Daoy (cell line): ENCODE data around the gene PTPRN2. TPM values are rescaled to one million over a fixed set of nuclear protein-coding genes. Genes with fewer than 3 reads are reported as not detected.
"Not testable (repeated sequence)": the region's sequence is repeated elsewhere in the genome, so short reads cannot be mapped to it uniquely, and the experiment has no call there.

Experiments
- DNase-seq: peaks from one replicate; pipeline ENCODE4 v3.0.0-alpha.2; 2015; ENCODE audit warnings: low read depth
- total RNA-seq: library from RNA; depleted of rRNA; stranded (reverse); fragments of >200 nt; shearing (Covaris generic); gene quantifications from 2 replicates; pipeline ENCODE4 v1.2.3, GENCODE V29; 2014

PTPRN2 gene
- total RNA-seq, 1 experiment from 2014 or later = 8.3 TPM

DNA sequence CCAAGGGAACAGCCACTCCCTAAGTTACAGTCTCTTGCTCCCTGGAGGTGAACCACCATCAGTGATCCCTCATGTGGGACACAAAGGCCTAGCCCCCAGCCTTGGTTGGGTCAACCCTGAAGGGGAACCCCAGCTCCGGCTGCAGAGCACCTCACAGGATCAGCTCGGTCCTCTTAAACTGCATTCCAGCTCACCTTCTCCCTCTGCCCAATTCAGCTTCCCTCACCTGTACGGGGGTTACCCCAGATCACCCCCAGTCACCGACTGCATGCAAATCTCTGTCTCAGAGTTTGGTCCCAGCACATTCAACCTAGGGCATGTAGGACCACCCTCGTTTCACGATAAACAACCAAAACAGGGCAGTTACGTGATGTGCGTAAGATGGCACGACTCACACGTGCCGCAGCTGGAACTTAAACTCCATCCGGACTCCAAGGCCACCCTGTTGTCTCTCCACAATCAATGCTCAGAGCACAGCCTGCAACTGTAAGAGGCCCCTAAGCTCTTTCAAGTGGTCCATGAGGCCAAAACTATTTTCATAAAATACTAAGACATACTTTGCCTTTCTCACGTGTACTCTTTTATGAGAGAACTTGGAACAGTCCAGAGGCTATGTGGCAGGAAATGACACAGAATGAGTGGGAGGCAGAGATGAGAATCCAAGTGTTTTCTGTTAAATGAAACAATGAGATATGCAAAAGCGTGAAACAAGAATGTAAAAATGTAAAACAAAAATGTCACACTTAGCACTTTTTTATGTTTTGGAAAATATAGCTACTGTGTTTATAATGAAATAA, 285.2 kb downstream of the PTPRN2 start:
- DNase-seq = peak; percentile 41

DNA sequence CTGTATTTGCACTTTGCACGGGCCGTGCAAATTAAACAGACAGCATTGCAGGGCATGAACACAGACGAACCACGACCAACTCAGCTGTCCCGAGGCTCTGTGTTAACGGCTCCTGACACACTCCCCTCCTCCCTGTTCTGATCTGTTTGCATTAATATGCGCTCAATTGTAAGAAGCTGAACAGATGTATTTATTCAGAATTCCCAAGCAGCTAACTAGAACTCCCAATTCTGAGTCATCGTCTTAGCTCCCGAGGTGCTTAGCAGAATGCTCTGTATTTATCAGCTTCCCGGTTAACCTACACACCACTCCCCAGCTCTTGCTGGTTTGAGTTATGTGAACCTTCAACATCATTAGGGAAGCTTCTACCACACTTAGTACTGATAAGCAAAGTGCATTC, 286.4 kb downstream of the PTPRN2 start:
- DNase-seq = peak; percentile 28

DNA sequence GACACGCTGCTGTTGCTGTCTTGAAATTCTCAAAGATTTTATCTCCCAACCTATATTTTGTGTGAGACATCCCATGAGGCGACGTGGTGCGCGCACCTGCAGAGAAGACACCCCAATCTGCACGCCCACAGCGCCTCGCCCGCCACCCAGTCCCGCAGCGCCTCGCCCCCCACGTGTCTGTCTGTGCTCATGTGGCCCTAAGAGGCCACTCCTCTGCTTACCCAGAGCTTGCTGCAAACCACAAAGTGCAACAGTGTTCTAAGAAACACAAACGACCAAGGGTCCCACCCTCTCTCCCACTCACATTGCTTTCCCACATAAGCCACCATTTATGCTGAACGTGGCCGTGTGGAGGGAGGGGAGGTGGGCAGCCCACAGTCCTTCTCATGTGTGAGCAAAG, 287.2 kb downstream of the PTPRN2 start:
- no peak for DNase-seq

DNA sequence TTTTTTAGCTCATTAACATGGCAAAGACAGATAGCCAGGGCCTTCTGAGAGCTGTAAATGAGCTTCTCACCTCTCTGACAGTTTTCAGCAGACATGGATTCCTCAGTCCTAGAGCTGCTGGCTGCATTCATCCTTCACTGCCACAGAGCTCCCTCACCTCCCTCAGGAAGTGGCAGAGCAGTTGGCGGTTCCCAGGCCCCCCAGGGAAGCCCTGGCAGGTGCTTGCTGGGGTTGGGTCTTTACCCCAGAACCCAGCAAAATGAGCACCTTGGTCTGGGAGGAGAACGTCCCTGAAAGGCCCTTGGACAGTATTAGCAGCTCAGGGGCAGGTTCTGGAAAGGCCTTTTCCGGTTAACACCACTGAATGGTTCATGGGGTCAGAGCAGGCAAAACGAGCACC, 288.0 kb downstream of the PTPRN2 start:
- no peak for DNase-seq

DNA sequence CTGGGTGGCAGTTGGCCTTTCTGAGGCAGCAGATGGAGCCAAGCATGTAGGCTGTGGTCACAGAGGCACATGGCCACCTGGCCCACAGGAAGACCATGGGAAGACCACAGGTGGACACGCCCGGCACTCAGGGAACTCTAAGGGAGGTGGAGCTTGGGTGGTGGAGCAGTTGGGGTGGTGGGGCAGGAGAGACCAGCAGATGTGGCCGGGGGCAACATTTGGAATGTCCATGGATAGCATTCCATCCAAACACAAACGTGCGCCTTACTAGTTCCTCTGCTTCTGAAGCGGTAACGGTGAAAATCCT, 290.9 kb downstream of the PTPRN2 start:
- no peak for DNase-seq

DNA sequence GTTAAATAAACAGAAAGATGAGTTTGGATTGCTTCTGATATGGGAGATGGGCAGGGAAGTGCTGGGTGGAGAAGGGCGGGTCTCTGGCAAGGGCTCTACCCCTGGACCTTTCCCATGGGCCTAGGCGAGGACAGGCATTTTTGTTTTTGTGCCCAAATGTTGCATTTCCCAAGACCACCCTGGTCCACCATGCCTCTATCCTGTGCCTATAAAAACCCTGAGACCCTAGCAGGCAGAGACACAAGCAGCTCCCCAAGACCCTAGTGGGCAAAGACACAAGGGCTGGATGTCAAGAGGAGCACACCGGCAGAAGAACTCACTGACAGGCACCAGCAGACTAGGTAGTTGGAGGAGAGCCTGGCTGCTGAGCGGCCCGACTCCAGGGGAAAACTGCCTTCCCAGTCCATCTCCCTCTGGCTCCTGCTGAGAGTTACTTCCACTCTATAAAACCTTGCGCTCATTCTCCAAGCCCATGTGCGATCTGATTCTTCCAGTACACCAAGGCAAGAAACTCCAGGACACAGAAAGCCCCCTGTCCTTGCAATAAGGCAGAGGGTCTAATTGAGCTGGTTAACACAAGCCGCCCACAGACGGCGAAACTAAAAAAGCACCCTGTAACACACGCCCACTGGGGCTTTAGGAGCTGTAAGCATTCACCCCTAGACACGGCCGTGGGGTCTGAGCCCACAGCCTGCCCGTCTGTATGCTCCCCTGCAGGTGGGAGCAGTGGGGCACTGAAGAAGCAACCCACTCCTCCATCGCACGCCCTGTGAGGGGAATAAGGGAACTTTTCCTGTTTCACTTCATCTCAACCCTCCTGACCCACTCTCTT, 291.4 kb downstream of the PTPRN2 start:
- DNase-seq = no peak

DNA sequence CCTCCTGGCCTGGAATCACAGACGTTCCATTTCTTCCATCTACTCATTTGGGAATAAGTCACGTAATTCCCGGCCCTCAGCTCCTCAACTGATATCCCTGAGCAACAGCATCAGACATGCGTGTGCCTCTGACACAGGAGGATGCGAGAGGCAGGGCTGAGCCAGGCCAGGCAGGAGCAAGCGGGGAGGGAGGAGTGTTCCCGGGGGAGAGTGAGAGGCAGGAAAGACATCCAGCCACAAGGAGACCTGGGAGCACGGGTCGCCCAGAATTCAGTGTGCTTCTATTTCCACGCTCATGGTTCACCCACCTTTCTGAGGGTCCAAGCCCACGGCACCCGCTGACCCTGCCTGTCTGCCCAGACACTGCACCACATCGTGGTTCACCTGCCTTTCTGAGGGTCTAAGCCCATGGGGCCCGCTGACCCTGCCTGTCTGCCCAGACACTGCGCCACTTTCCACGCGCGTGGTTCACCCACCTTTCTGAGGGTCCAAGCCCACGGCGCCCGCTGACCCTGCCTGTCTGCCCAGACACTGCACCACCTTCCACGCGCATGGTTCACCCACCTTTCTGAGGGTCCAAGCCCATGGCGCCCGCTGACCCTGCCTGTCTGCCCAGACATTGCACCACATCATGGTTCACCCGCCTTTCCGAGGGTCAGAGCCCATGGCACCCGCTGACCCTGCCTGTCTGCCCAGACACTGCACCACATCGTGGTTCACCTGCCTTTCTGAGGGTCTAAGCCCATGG, 293.0 kb downstream of the PTPRN2 start:
- not testable (repeated sequence) for DNase-seq

DNA sequence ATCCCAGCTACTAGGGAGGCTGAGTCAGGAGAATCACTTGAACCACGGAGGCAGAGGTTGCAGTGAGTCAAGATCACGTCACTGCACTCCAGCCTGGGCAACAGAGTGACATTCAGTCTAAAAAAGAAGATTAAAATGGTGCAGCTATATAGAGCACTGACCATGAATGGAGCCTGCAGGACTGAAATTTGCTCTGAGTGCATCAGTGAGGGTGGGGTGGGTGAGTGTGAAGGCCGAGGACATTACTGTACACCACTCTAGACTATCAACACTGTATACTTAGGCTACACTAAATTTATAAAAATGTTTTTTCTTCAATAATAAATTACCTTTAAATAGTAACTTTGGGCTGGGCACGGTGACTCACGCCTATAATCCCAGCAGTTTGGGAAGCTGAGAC, 294.7 kb downstream of the PTPRN2 start:
- no peak for DNase-seq

DNA sequence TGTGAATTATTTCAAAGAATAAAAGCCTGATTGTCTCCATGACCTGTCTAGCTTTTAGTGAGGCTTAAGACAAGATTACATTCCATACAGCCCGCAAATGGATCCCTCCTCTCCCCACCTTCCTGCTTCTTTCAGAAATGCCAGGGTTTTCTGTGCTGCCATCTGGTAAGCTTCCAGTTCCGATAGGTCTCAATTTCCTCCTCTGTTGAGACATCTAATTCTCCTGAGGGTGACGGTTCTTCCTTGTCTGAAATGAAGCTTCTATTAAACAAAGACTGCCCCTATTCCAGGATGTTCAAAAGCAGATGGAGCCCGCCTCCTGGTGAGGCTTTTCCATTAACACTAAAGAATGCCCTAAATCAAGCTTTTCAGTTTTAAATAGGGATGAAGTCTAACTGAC, 295.6 kb downstream of the PTPRN2 start:
- DNase-seq = no peak

DNA sequence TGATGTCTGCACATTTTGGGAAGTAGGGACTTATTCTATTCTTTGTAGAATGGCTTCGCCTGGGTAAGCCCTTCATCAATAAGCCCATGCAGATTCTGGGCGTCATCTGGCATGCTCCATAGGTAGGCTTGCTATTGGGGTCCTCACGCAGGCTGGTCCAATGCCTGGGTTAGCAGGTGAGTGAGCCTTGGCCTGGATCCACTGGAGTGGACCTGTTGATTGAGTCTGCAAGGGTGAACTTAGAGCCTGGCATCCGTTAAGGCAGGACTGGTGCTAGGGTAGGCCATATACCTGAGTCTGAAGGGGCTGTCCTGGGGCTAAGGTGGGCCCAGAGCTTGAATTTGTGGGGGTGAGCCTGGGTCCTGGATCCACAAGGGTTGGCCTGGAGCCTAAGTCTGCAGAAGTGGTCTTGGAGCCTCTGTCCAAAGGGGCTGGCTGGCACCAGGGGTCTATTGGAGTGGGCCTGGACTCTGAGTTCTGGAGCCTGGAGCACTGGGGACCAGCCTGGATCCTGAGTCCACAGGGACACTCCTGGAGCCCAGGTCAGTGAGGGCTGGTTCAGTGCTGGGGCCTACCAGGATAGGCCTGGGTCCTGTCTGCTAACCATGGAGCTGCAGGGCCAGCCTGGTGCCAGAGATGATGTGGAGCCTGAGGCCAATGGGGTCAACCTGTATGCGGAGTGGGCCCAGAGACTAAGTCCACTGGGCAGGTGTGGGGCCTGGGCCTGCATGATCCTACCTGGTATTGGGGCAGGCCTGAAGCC, 297.7 kb downstream of the PTPRN2 start:
- DNase-seq = no peak

DNA sequence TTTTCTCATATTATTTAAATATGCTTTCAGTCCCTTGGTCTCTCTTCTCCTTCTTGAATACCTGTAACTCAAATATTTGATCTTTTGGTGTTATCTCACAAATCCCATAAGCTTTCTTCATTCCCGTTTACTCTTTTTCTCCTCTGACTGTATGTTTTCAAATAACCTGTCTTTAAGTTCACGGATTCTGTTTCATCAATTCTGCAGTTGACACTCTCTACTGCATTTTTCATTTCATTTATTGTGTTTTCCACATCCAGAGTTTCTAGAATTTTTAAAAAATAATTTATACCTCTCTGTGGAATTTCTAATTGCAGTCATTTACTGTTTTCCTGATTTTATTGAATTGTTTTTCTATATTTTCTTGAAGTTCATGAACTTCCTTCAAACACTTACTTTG, 298.4 kb downstream of the PTPRN2 start:
- DNase-seq = no peak

DNA sequence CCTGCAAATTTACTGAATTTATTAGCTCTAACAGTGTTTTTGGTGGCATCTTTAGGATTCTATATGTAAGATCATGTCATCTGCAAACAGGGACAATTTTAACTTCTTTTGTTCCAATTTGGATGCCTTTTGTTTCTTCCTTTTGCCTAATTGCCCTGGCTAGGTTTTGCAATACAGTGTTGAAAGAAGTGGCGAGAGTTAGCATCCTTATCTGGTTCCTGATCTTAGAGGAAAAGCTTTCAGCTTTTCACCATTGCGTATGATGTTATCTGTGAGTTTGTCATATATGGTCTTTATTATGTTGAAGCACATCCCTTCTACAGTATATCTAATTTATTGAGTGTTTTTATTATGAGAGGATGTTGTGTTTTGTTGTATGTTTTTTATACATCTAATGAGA, 301.4 kb downstream of the PTPRN2 start:
- DNase-seq = no peak

DNA sequence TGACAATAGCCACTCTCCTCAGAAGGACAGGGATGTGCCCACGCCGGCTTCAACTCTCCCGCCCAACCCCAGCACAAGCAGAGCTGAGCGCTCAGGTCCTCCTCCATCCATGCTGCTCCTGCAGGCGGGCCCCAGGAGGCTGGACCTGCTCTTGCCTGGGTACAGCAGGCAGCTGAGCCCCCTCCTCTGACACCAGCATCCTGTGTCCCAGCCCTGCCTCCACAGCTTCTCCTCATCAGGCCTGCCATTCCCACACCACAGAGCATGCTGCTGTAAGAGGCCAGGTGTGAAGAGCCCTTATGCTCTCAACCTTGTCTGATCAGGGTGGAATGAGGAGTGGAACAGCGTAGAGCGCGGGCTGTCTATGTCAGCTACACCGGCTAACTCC, 302.2 kb downstream of the PTPRN2 start:
- no peak for DNase-seq

DNA sequence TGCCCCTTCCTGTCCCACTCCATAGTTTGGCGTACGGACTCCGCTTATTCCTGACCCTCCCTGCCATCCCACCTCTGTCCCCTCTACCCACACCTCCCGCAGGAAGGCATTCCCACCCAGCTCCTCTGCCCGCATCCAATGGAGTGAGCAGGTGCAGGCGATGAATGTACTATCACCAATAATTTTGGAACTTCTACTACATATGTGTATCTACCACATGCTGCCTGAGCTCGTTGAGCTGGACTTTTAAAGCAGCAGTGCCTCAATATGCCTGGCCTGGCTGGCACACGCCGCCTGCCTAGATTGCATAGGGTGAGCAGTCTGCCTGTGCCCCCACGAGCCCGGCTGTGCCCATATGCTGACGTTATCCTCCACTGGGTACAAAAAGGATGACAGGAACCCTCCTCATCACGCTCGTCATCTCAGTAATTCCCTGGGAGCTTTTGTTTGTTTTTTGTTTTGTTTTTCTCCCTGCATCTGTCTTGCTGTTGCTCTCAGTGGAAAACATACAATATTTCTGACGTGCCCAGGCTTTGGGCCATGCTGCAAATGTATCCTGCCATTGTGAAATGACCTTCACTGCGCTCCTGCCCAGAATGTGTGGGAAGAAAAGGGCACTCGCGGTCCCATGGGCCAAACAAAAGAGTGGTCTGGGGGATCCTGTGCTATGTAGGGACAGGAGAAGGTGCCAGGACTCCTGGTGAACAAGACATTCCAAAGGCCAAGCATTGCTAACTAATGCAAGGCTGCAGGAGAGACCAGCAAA, 302.8 kb downstream of the PTPRN2 start:
- no peak for DNase-seq

DNA sequence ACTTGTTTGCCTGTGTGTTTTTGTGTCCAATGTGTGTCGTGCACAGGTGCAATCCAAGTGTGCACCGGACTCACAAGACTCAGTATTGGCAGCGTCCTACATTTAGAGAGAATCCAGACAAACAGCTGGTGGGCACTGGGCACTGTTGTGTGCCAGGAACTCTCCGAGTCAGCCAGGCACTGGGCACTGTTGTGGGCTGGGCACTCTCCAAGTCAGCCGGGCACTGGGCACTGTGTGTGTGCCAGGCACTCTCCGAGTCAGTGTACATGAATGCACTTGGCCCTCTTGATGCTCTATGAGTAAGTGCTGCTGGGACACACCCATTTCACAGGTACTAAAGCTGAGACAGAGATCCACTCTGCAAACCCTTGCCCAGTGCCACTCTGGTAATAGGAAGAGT, 303.5 kb downstream of the PTPRN2 start:
- no peak for DNase-seq

DNA sequence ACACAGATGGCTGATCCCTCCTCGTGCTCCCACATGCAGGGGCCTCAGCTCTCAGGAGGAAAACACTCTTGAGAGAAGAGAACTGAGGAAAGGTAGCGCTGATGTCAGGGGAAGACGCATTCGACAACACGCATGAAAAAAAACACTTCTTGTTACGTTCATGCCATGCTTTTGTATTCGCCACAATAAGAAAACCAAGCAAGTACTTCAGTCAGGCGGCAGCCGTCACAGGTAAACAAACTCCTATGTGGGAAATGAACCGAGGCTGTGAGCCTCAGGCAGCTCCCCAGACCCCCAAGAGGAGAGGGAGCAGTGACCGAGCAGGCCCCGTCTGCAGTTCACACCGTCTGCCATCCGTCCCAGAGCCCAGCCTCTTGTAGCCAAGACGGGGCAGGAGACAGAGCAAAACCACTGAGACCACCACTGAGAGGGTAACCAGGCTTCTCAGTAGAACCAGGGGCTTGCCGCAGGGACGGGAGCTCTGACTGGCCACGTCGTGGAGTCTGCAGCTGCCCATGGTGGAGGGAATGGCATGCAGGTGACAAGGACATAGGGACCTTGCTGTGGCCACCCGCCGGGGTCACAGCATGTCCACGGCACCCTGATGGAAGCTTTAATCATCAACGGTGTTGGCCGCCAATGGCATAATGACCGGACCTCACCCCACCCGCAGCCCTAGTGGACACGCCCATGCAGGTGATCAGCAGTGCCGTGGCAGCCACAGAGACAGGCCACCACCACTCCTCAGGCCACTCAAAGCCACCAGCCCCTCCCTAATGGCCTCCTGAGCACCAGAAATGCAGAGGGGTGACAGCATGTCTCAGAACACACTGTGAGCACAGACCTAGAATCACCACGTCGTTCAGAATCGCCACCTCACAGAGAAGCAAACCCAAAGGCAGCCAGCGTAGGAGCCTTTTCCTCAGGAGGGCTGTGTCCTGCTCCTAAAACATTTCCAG, 304.3 kb downstream of the PTPRN2 start:
- no peak for DNase-seq

DNA sequence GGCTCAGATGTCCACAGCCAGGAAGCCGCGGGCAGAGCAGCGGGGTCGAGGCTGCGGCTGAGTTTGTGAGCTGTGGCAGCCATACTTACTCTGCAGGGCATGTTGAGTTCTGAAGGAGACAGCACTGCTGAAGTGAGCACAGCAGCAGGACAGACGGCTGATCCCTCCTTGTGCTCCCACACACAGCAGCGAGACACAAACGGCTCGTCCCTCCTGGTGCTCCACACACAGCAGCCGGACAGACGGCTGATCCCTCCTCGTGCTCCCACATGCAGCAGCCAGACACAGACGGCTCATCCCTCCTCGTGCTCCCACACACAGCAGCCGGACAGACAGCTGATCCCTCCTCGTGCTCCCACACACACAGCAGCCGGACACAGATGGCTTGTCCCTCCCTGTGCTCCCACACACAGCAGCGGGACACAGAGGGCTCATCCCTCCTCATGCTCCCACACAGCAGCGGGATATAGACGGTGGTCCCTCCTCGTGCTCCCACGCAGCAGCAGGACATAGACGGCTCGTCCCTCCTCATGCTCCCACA, 305.1 kb downstream of the PTPRN2 start:
- no peak for DNase-seq

DNA sequence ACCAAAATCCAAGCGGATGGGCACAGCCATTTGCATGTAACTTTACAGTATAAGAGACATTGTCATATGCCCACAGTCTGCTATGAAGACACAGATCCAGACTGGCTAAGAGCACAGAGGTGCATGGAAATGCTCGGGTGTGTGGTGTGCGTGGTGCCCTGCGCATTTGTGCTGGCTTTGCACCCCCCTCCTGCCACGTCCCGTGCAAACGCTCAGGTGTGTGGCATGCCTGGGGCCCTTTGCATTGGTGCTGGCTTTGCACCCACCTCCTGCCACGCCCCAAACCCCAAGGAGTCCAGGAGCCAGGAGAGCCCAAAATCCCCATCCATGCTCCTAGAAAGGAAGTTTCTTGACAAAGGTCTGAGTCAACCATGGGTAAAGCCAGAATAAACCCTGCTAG, 306.2 kb downstream of the PTPRN2 start:
- no peak for DNase-seq

DNA sequence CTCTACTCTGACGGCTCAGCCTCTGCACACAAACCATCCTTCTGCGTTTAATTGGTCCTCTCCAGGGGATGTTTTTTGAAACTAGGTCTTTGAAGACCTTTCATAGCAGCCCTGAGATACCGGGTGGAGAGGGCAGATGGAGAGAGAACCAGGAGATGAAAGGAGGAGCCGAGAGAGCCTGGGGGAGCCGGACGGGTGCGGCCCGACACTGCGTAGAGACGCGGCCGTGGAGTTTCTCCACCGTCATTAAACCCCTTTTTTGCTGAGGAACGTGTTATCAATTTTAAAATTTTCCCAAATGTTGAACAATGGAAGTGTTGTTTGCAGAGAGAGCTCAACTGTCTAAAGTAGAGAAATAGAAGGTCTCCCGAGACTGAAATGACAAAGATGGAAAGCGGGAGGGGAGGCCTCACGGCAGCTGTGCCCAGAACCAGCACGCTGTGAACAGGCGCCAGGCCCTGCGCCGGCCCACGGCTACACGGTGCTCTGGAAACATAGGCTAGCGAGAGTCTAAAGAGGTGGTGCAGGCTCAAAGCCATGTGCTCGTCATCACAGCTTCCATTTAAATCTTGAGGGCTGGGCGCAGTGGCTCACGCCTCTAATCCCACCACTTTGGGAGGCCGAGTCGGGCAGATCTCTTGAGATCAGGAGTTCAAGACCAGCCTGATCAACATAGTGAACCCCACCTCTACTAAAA, 307.0 kb downstream of the PTPRN2 start:
- DNase-seq = no peak
